ENCODE measurements around the gene ANO2.

Gene ANO2

GRCh38 chr12:5966486-5967095 is 21.5 kb upstream of the ANO2 start:
- H3K4me3 ChIP-seq (ENCODE audit: low read depth, low read length): no peak overlapping the region
- no peak for TF ChIP-seq CTCF (IDR thresholded peaks at IDR 0.05; ENCODE audit: low read depth, low read length)
- in situ Hi-C loops (cut with HindIII; ENCODE audit: low sequenced_read_pairs): no loop called here
- no peak for DNase-seq (ENCODE audit: low read depth, low spot score)

GRCh38 chr12:5965950-5966383 is 20.9 kb upstream of the ANO2 start:
- peak; percentile 47 for DNase-seq (ENCODE audit: low read depth, low spot score)
- in situ Hi-C loops (cut with HindIII; ENCODE audit: low sequenced_read_pairs): no loop called here

GRCh38 chr12:5964913-5965900 is 20.1 kb upstream of the ANO2 start:
- TF ChIP-seq CTCF (IDR thresholded peaks at IDR 0.05; ENCODE audit: low read depth, low read length): no peak
- in situ Hi-C loops (cut with HindIII; ENCODE audit: low sequenced_read_pairs): no loop called here
- H3K4me3 ChIP-seq (ENCODE audit: low read depth, low read length): no peak overlapping the region
- DNase-seq (ENCODE audit: low read depth, low spot score): peak; percentile 55

More at GRCh38 chr12:5965950-5966383, 20.9 kb upstream of the ANO2 start:
- peak; percentile 92 for TF ChIP-seq CTCF (IDR thresholded peaks at IDR 0.05; ENCODE audit: low read depth, low read length)
- no peak overlapping the region for H3K4me3 ChIP-seq (ENCODE audit: low read depth, low read length)

GRCh38 chr12:5963515-5963914 is 18.5 kb upstream of the ANO2 start:
- no peak for DNase-seq (ENCODE audit: low read depth, low spot score)
- TF ChIP-seq CTCF (IDR thresholded peaks at IDR 0.05; ENCODE audit: low read depth, low read length): no peak
- no peak overlapping the region for H3K4me3 ChIP-seq (ENCODE audit: low read depth, low read length)
- in situ Hi-C loops (cut with HindIII; ENCODE audit: low sequenced_read_pairs): no loop called here

GRCh38 chr12:5960783-5961182 is 15.7 kb upstream of the ANO2 start:
- in situ Hi-C loops (cut with HindIII; ENCODE audit: low sequenced_read_pairs): no loop called here
- no peak for TF ChIP-seq CTCF (IDR thresholded peaks at IDR 0.05; ENCODE audit: low read depth, low read length)
- DNase-seq (ENCODE audit: low read depth, low spot score): no peak
- H3K4me3 ChIP-seq (ENCODE audit: low read depth, low read length): no peak overlapping the region

- no peak for TF ChIP-seq CTCF (IDR thresholded peaks at IDR 0.05; ENCODE audit: low read depth, low read length)
- DNase-seq (ENCODE audit: low read depth, low spot score): no peak
- in situ Hi-C loops (cut with HindIII; ENCODE audit: low sequenced_read_pairs): no loop called here
- no peak overlapping the region for H3K4me3 ChIP-seq (ENCODE audit: low read depth, low read length)
Measured at GRCh38 chr12:5956987-5957386, 11.9 kb upstream of the ANO2 start.
